HCT116 (cell line): Measurements from ENCODE around the gene SH2B2.

Experiments
- CEBPB ChIP-seq: IDR thresholded peaks from 2 replicates; pipeline ENCODE4 v1.6.1; 2012; ENCODE audit warnings: low read depth
- CTCF ChIP-seq, 3 experiments: fragments of 200-600 bp in 1 of 3; sonication (generic) in 1 of 3; IDR thresholded peaks in 2 of 3; conservative IDR thresholded peaks in 1 of 3; 2 replicates each; pipeline ENCODE4 v1.5.1; 2012 to 2017; ENCODE audit warnings: low read depth in 2 of 3, low read length in 2 of 3, antibody characterized with exemption in 1 of 3, borderline replicate concordance in 1 of 3, control low read depth in 1 of 3, mild to moderate bottlenecking in 1 of 3, mixed read lengths in 1 of 3, mixed run types in 1 of 3, moderate library complexity in 1 of 3; ENCODE audit not compliant: insufficient read depth in 1 of 3
- EGR1 ChIP-seq: IDR thresholded peaks from 2 replicates; pipeline ENCODE4 v1.6.1; 2012; ENCODE audit warnings: low read depth
- EZH2phosphoT487 ChIP-seq: fragments of 200-600 bp; IDR thresholded peaks from 2 replicates; pipeline ENCODE4 v1.6.1; 2018; ENCODE audit warnings: antibody characterized with exemption, borderline replicate concordance
- JUND ChIP-seq: IDR thresholded peaks from 2 replicates; pipeline ENCODE4 v1.6.1; 2012
- POLR2A ChIP-seq: IDR thresholded peaks from 2 replicates; pipeline ENCODE4 v1.7.0; 2011; ENCODE audit warnings: borderline replicate concordance; ENCODE audit not compliant: insufficient read depth, insufficient read length; ENCODE audit errors: extremely low read depth
- POLR2AphosphoS5 ChIP-seq: IDR thresholded peaks from 2 replicates; pipeline ENCODE4 v1.6.1; 2011; ENCODE audit warnings: mild to moderate bottlenecking, low read depth, low read length, moderate library complexity
- SP1 ChIP-seq: IDR thresholded peaks from 2 replicates; pipeline ENCODE4 v1.6.1; 2012; ENCODE audit warnings: low read depth
- SRF ChIP-seq: IDR thresholded peaks from 2 replicates; pipeline ENCODE4 v1.6.1; 2012; ENCODE audit warnings: low read depth
- TCF7L2 ChIP-seq: IDR thresholded peaks from 2 replicates; pipeline ENCODE4 v1.7.0; 2011; ENCODE audit warnings: borderline replicate concordance, inconsistent platforms; ENCODE audit not compliant: insufficient read depth, insufficient read length; ENCODE audit errors: extremely low read depth
- TF ChIP-seq, protein P1 (sequence below): IDR thresholded peaks from 2 replicates; pipeline ENCODE4 v1.6.1; 2012; ENCODE audit warnings: low read depth
- TF ChIP-seq, protein P2 (sequence below): IDR thresholded peaks from 2 replicates; pipeline ENCODE4 v1.6.1; 2011; ENCODE audit warnings: mild to moderate bottlenecking, low read length, moderate library complexity; ENCODE audit not compliant: insufficient replicate concordance; ENCODE audit errors: extremely low read depth

- TF ChIP-seq EGR1 (no peak), CTCF (IDR thresholded peaks at IDR 0.05 in 2 of 3, conservative IDR thresholded peaks at IDR 0.05 in 1 of 3; ENCODE audit: borderline replicate concordance in 1 of 3, insufficient read depth in 1 of 3, low read depth in 2 of 3, low read length in 2 of 3) (no peak), EZH2phosphoT487 (no peak), POLR2A (no peak), POLR2AphosphoS5 (no peak), SRF (no peak), SP1 (no peak), TCF7L2 (no peak), CEBPB (no peak), JUND (no peak)
- TF ChIP-seq, protein P1, sequence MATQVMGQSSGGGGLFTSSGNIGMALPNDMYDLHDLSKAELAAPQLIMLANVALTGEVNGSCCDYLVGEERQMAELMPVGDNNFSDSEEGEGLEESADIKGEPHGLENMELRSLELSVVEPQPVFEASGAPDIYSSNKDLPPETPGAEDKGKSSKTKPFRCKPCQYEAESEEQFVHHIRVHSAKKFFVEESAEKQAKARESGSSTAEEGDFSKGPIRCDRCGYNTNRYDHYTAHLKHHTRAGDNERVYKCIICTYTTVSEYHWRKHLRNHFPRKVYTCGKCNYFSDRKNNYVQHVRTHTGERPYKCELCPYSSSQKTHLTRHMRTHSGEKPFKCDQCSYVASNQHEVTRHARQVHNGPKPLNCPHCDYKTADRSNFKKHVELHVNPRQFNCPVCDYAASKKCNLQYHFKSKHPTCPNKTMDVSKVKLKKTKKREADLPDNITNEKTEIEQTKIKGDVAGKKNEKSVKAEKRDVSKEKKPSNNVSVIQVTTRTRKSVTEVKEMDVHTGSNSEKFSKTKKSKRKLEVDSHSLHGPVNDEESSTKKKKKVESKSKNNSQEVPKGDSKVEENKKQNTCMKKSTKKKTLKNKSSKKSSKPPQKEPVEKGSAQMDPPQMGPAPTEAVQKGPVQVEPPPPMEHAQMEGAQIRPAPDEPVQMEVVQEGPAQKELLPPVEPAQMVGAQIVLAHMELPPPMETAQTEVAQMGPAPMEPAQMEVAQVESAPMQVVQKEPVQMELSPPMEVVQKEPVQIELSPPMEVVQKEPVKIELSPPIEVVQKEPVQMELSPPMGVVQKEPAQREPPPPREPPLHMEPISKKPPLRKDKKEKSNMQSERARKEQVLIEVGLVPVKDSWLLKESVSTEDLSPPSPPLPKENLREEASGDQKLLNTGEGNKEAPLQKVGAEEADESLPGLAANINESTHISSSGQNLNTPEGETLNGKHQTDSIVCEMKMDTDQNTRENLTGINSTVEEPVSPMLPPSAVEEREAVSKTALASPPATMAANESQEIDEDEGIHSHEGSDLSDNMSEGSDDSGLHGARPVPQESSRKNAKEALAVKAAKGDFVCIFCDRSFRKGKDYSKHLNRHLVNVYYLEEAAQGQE: no peak
- TF ChIP-seq, protein P2, sequence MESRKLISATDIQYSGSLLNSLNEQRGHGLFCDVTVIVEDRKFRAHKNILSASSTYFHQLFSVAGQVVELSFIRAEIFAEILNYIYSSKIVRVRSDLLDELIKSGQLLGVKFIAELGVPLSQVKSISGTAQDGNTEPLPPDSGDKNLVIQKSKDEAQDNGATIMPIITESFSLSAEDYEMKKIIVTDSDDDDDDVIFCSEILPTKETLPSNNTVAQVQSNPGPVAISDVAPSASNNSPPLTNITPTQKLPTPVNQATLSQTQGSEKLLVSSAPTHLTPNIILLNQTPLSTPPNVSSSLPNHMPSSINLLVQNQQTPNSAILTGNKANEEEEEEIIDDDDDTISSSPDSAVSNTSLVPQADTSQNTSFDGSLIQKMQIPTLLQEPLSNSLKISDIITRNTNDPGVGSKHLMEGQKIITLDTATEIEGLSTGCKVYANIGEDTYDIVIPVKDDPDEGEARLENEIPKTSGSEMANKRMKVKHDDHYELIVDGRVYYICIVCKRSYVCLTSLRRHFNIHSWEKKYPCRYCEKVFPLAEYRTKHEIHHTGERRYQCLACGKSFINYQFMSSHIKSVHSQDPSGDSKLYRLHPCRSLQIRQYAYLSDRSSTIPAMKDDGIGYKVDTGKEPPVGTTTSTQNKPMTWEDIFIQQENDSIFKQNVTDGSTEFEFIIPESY: no peak
These were observed 7.9 kb downstream of the SH2B2 start for GRCh38 chr7:102294589-102294988.
